IPS-NIHi7 (cell line): ENCODE data around the gene BAIAP2.
"Not testable (repeated sequence)": the region's sequence is repeated elsewhere in the genome, so short reads cannot be mapped to it uniquely, and the experiment has no call there.

Experiments
- DNase-seq: peaks from one replicate; pipeline ENCODE4 v3.0.0; 2012; ENCODE audit warnings: mixed read lengths; ENCODE audit errors: extremely low spot score

Gene BAIAP2

GRCh38 chr17:81137248-81137647 lies 102.3 kb downstream of the BAIAP2 start:
- no peak for DNase-seq

- no peak for DNase-seq
These were observed 103.1 kb downstream of the BAIAP2 start for GRCh38 chr17:81138083-81138482.

GRCh38 chr17:81138500-81138899 lies 103.5 kb downstream of the BAIAP2 start:
- no peak for DNase-seq

- DNase-seq, result no peak
These were observed 104.5 kb downstream of the BAIAP2 start for GRCh38 chr17:81139428-81139827.

- DNase-seq, result no peak
These were observed 105.1 kb downstream of the BAIAP2 start for GRCh38 chr17:81140018-81140417.

GRCh38 chr17:81140695-81141094 lies 105.7 kb downstream of the BAIAP2 start:
- no peak for DNase-seq

- peak; percentile 83 for DNase-seq
These were observed 107.6 kb downstream of the BAIAP2 start for GRCh38 chr17:81142301-81143199.

- DNase-seq, result no peak
These were observed 108.2 kb downstream of the BAIAP2 start for GRCh38 chr17:81143200-81143527.

- DNase-seq, result no peak
These were observed 108.9 kb downstream of the BAIAP2 start for GRCh38 chr17:81143717-81144422.

GRCh38 chr17:81144423-81144781 lies 109.5 kb downstream of the BAIAP2 start:
- no peak for DNase-seq

GRCh38 chr17:81146208-81146607 lies 111.3 kb downstream of the BAIAP2 start:
- DNase-seq, result not testable (repeated sequence)

GRCh38 chr17:81147701-81148100 lies 112.8 kb downstream of the BAIAP2 start:
- no peak for DNase-seq

GRCh38 chr17:81148571-81148970 lies 113.6 kb downstream of the BAIAP2 start:
- no peak for DNase-seq

GRCh38 chr17:81148986-81149533 lies 114.1 kb downstream of the BAIAP2 start:
- DNase-seq, result no peak

GRCh38 chr17:81150377-81151077 lies 115.6 kb downstream of the BAIAP2 start:
- DNase-seq, result no peak

GRCh38 chr17:81151278-81151677 lies 116.3 kb downstream of the BAIAP2 start:
- DNase-seq, result no peak

- DNase-seq, result no peak
These were observed 117.4 kb downstream of the BAIAP2 start for GRCh38 chr17:81152288-81152828.

- no peak for DNase-seq
These were observed 118.4 kb downstream of the BAIAP2 start for GRCh38 chr17:81153340-81153803.

GRCh38 chr17:81154016-81154415 lies 119.1 kb downstream of the BAIAP2 start:
- DNase-seq, result not testable (repeated sequence)

- no peak for DNase-seq
These were observed 120.0 kb downstream of the BAIAP2 start for GRCh38 chr17:81154961-81155360.

- DNase-seq, result no peak
These were observed 122.2 kb downstream of the BAIAP2 start for GRCh38 chr17:81156866-81157805.
